Activated CD8-positive, alpha-beta memory T cell treated with anti-CD3 and anti-CD28 coated beads for 48 hours (primary cell): Measurements from ENCODE around the gene CKAP2L.
A peak's percentile ranks its signal among the peaks of the same experiment; 100 is the strongest.
"Not testable (repeated sequence)": the region's sequence is repeated elsewhere in the genome, so short reads cannot be mapped to it uniquely, and the experiment has no call there.

Source experiments
- DNase-seq, 3 experiments: peaks; one replicate each; pipeline ENCODE4 v3.0.0-alpha.2; 2020; ENCODE audit warnings: low read depth in 2 of 3, low spot score in 2 of 3

Gene CKAP2L

GRCh38 chr2:112710956-112711750, 53.3 kb downstream of the CKAP2L start:
- DNase-seq = no peak

GRCh38 chr2:112709703-112710102, 54.7 kb downstream of the CKAP2L start:
- DNase-seq = no peak

GRCh38 chr2:112708968-112709367, 55.4 kb downstream of the CKAP2L start:
- no peak for DNase-seq

- DNase-seq = not testable (repeated sequence)
Measured at GRCh38 chr2:112706947-112707346, 57.5 kb downstream of the CKAP2L start.

- peak in 1 of 3 experiments; percentile 43 for DNase-seq
Measured at GRCh38 chr2:112706170-112706664, 58.2 kb downstream of the CKAP2L start.

- DNase-seq = no peak
Measured at GRCh38 chr2:112705575-112705974, 58.8 kb downstream of the CKAP2L start.

- no peak for DNase-seq
Measured at GRCh38 chr2:112703684-112704083, 60.7 kb downstream of the CKAP2L start.

GRCh38 chr2:112701052-112701451, 63.4 kb downstream of the CKAP2L start:
- no peak for DNase-seq

GRCh38 chr2:112699984-112700667, 64.3 kb downstream of the CKAP2L start:
- no peak for DNase-seq

GRCh38 chr2:112698834-112699515, 65.4 kb downstream of the CKAP2L start:
- no peak for DNase-seq

- no peak for DNase-seq
Measured at GRCh38 chr2:112694182-112694581, 70.2 kb downstream of the CKAP2L start.

GRCh38 chr2:112693596-112693995, 70.8 kb downstream of the CKAP2L start:
- no peak for DNase-seq

GRCh38 chr2:112692918-112693317, 71.5 kb downstream of the CKAP2L start:
- no peak for DNase-seq

- peak in 1 of 3 experiments; percentile 23 for DNase-seq
Measured at GRCh38 chr2:112692495-112692911, 71.9 kb downstream of the CKAP2L start.

GRCh38 chr2:112691881-112692281, 72.5 kb downstream of the CKAP2L start:
- DNase-seq = no peak

- peak in 2 of 3 experiments; percentile 6 to 23 for DNase-seq
Measured at GRCh38 chr2:112690853-112691401, 73.5 kb downstream of the CKAP2L start.

- no peak for DNase-seq
Measured at GRCh38 chr2:112688086-112688880, 76.1 kb downstream of the CKAP2L start.

- DNase-seq = no peak
Measured at GRCh38 chr2:112687522-112687921, 76.9 kb downstream of the CKAP2L start.
